Measurements from ENCODE around the gene CSNK1G3.

GRCh38 chr5:123626051-123626450 is 114.1 kb downstream of the CSNK1G3 start:
- TF ChIP-seq CTCF (IDR thresholded peaks at IDR 0.05) (no peak), REST (IDR thresholded peaks at IDR 0.05; ENCODE audit: insufficient read depth in 1 of 2, low read depth in 2 of 2, low read length in 1 of 2) (no peak), POLR2AphosphoS5 (IDR thresholded peaks at IDR 0.05; ENCODE audit: low read depth, low read length) (no peak), TCF7L2 (IDR thresholded peaks at IDR 0.05; ENCODE audit: low read depth, low read length) (no peak)

Measured in Panc1 (cell line).